Measurements from ENCODE around the gene MRPL2. TPM values are rescaled to one million over a fixed set of nuclear protein-coding genes. Genes with fewer than 3 reads are reported as not detected.

The MRPL2 gene
- total and polyA plus RNA-seq, 2 of the 8 experiments (the other 6 are each of a cell fraction or from before 2014, with no cell fraction given): 58.7 to 99.9 TPM

DNA sequence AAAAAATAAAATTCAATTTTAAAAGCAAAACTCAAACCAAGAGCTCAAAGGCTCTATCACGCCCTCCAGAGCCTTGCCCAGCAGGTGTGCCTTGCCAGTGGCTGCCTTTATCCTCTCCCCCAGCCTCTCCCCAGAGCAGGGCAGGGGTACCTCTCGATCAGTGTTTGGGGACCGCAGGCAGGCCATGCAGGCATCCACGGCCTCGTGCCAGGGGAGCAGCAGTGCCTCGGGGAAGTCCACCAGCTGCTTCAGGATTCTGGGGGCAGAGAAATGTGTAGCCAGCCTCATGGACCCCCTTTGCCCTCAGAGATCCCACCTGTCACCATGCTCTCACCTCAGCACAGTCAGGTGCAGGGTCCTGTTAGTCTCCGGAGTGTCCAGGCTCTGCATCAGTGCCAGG lies 11.2 kb downstream of the MRPL2 start:
- Histone ChIP-seq H4K20me1 (replicated peaks in 1 of 2; ENCODE audit: control insufficient read depth in 1 of 2, insufficient read depth in 2 of 2, low read length in 2 of 2) (peaks cover 4% of the 10 kb centered on the region in 2 experiments), H2BK120ac (replicated peaks; ENCODE audit: low read depth, low read length) (no peak overlapping the region), H3K9ac (replicated peaks in 1 of 4; ENCODE audit: extremely low read depth in 1 of 4, low read depth in 3 of 4, low read length in 3 of 4) (no peak overlapping the region), H3K36me3 (ENCODE audit: control insufficient read depth in 2 of 4, insufficient read depth in 4 of 4, low read length in 3 of 4) (peaks cover 2 to 31% (median 9%) of the 10 kb centered on the region in 4 experiments; a peak in 5 of 8 replicates), H4K5ac (ENCODE audit: insufficient read length, low read depth, low read length) (no peak overlapping the region), H3K18ac (ENCODE audit: extremely low read depth, low read length) (no peak overlapping the region), H3K4me3 (ENCODE audit: extremely low read depth in 1 of 4, insufficient read depth in 2 of 4, low read depth in 3 of 4, low read length in 4 of 4) (no peak overlapping the region), H2BK12ac (ENCODE audit: low read depth, low read length) (no peak overlapping the region), H2AFZ (ENCODE audit: low read length) (no peak overlapping the region), H3K79me2 (ENCODE audit: control insufficient read depth in 1 of 2, insufficient read depth in 2 of 2, low read length in 2 of 2) (no peaks in the 10 kb centered on the region), H3K4me2 (ENCODE audit: insufficient read depth in 1 of 2, low read depth in 2 of 2, low read length in 2 of 2) (no peak overlapping the region), H3K27me3 (replicated peaks in 1 of 4; ENCODE audit: control insufficient read depth in 3 of 4, extremely low read depth in 1 of 4, insufficient read depth in 3 of 4, low read length in 3 of 4) (no peaks in the 10 kb centered on the region), H2BK20ac (ENCODE audit: low read length) (no peak overlapping the region), H3K56ac (replicated peaks; ENCODE audit: insufficient read length, low read depth, low read length) (no peak overlapping the region), H3K79me1 (ENCODE audit: low read depth, low read length) (peaks cover 3% of the 10 kb centered on the region; the same call in 1 of the 2 replicates), H3K23ac (ENCODE audit: insufficient read length) (no peak overlapping the region), H3K4me1 (replicated peaks in 1 of 4; ENCODE audit: control insufficient read depth in 3 of 4, insufficient read depth in 4 of 4, low read length in 3 of 4) (peaks cover 0 to 8% (median 4%) of the 10 kb centered on the region in 4 experiments; a peak in 4 of 7 replicates), H2BK5ac (ENCODE audit: low read depth, low read length) (no peak overlapping the region), H3K27ac (ENCODE audit: low read depth, low read length) (no peak overlapping the region), H3K23me2 (ENCODE audit: low read depth, low read length) (peaks cover 1% of the 10 kb centered on the region), H3K14ac (ENCODE audit: insufficient read length) (no peak overlapping the region), H2AK5ac (ENCODE audit: low read depth, low read length) (no peak overlapping the region), H2BK15ac (ENCODE audit: low read length) (no peak overlapping the region), H4K91ac (replicated peaks; ENCODE audit: insufficient read length, low read length) (no peak overlapping the region), H4K8ac (ENCODE audit: extremely low read depth, insufficient read depth, low read length) (no peak overlapping the region), H3K4ac (replicated peaks; ENCODE audit: insufficient read length, low read depth, low read length) (no peak overlapping the region), H3K9me3 (ENCODE audit: insufficient read depth in 2 of 2, low read depth in 1 of 2, low read length in 1 of 2) (no peaks in the 10 kb centered on the region)
- ChIA-PET POLR2A (ENCODE audit: partially characterized antibody) (interaction anchor here (0.5 to 29.7 kb wide), 7 partner anchors 8 to 123 kb away, joined by 3 to 584 read pairs (median 5); partner anchors contain the start of genes KLC4, KLHDC3, MEA1 and MRPL2), CTCF (ENCODE audit: partially characterized antibody) (interaction anchor here (1.0 to 2.1 kb wide), 4 partner anchors 13 to 147 kb away, joined by 3 to 5 read pairs (median 4); no protein-coding TSS in a partner anchor)
- DNase-seq (ENCODE audit: low read depth in 1 of 2, low spot score in 2 of 2): no peak
- no peak for FAIRE-seq
- 94% methylated on average over 7 of the region's 7 CpGs; no CpG with 5 or more reads in 1 of the 2 experiments for WGBS, 2 experiments (ENCODE audit: extremely low coverage in 1 of 2, insufficient coverage in 1 of 2, insufficient read length in 1 of 2, insufficient replicate concordance in 2 of 2, low coverage in 1 of 2, low lambda C conversion rate in 2 of 2, missing lambda C conversion rate in 1 of 2)
- TF ChIP-seq SIN3A (conservative IDR thresholded peaks at IDR 0.05 in 1 of 2, IDR thresholded peaks at IDR 0.05 in 1 of 2; ENCODE audit: low read depth in 1 of 2, low read length in 2 of 2): no peak
- TF ChIP-seq NRF1 (IDR thresholded peaks at IDR 0.05; ENCODE audit: low read depth, low read length): no peak
- no peak for TF ChIP-seq CBX8 (IDR thresholded peaks at IDR 0.05; ENCODE audit: borderline replicate concordance, low read depth, low read length)
- TF ChIP-seq GTF2F1 (IDR thresholded peaks at IDR 0.05; ENCODE audit: borderline replicate concordance, low read depth, low read length): no peak
- no peak for TF ChIP-seq SP4 (IDR thresholded peaks at IDR 0.05; ENCODE audit: low read length)
- TF ChIP-seq FOSL1 (IDR thresholded peaks at IDR 0.05; ENCODE audit: insufficient read depth, low read depth, low read length): no peak
- no peak for TF ChIP-seq SP1 (IDR thresholded peaks at IDR 0.05; ENCODE audit: low read depth, low read length)
- TF ChIP-seq BRCA1 (IDR thresholded peaks at IDR 0.05; ENCODE audit: low read depth, low read length): no peak
- TF ChIP-seq KDM5A (IDR thresholded peaks at IDR 0.05; ENCODE audit: low read length): no peak
- TF ChIP-seq RXRA (IDR thresholded peaks at IDR 0.05; ENCODE audit: insufficient read depth, low read depth, low read length): no peak
- no peak for TF ChIP-seq ZNF274 (IDR thresholded peaks at IDR 0.05; ENCODE audit: borderline replicate concordance, extremely low read depth, low read length)
- TF ChIP-seq BCL11A (IDR thresholded peaks at IDR 0.05; ENCODE audit: low read depth in 2 of 2, low read length in 2 of 2): no peak
- TF ChIP-seq EP300 (IDR thresholded peaks at IDR 0.05; ENCODE audit: borderline replicate concordance in 1 of 2, low read depth in 2 of 2, low read length in 2 of 2): no peak
